HG02763 (cell line): ENCODE results near the gene GTF2H3.

ENCODE experiments used
- ATAC-seq: cut with Tn5 transposase; IDR thresholded peaks from one replicate; pipeline ENCODE4 v1.9.1; 2021; ENCODE audit warnings: mild to moderate bottlenecking, moderate library complexity; ENCODE audit not compliant: unreplicated experiment

GTF2H3 gene

GRCh38 chr12:123645380-123645779 is 11.8 kb downstream of the GTF2H3 start:
- ATAC-seq, result no peak

GRCh38 chr12:123645878-123646277 is 12.2 kb downstream of the GTF2H3 start:
- no peak for ATAC-seq

GRCh38 chr12:123648401-123648800 is 14.8 kb downstream of the GTF2H3 start:
- ATAC-seq, result no peak

- ATAC-seq, result no peak
These were observed 20.6 kb downstream of the GTF2H3 start for GRCh38 chr12:123654129-123654701.

- ATAC-seq, result peak; percentile 83
These were observed 21.8 kb downstream of the GTF2H3 start for GRCh38 chr12:123655420-123655819.

GRCh38 chr12:123656392-123656791 is 22.8 kb downstream of the GTF2H3 start:
- no peak for ATAC-seq

GRCh38 chr12:123657211-123657610 is 23.6 kb downstream of the GTF2H3 start:
- no peak for ATAC-seq

GRCh38 chr12:123659996-123660727 is 26.5 kb downstream of the GTF2H3 start:
- no peak for ATAC-seq

GRCh38 chr12:123667771-123668170 is 34.1 kb downstream of the GTF2H3 start:
- no peak for ATAC-seq

GRCh38 chr12:123670882-123671728 is 37.5 kb downstream of the GTF2H3 start, which contains the start of gene TCTN2:
Gene TCTN2, plus strand, starts transcription at chr12:123671113. Its CDS starts 128 bp downstream, at chr12:123671241.
- ATAC-seq, result peak; percentile 99

- ATAC-seq, result no peak
These were observed 38.2 kb downstream of the GTF2H3 start for GRCh38 chr12:123671876-123672275.

- no peak for ATAC-seq
These were observed 41.8 kb downstream of the GTF2H3 start for GRCh38 chr12:123675436-123675835.

- ATAC-seq, result no peak
These were observed 43.1 kb downstream of the GTF2H3 start for GRCh38 chr12:123676616-123677320.

- no peak for ATAC-seq
These were observed 45.4 kb downstream of the GTF2H3 start for GRCh38 chr12:123678981-123679380.

GRCh38 chr12:123681605-123682004 is 48.0 kb downstream of the GTF2H3 start:
- ATAC-seq, result no peak

GRCh38 chr12:123683964-123684363 is 50.3 kb downstream of the GTF2H3 start:
- ATAC-seq, result no peak

- ATAC-seq, result no peak
These were observed 53.1 kb downstream of the GTF2H3 start for GRCh38 chr12:123686636-123687190.

GRCh38 chr12:123690191-123690840 is 56.7 kb downstream of the GTF2H3 start:
- no peak for ATAC-seq

GRCh38 chr12:123696207-123696606 is 62.6 kb downstream of the GTF2H3 start:
- no peak for ATAC-seq

- ATAC-seq, result no peak
These were observed 63.0 kb downstream of the GTF2H3 start for GRCh38 chr12:123696646-123697045.
